Activated CD8-positive, alpha-beta memory T cell treated with anti-CD3 and anti-CD28 coated beads, Interleukin-2, amount 50 U/mL, for 4 hours (primary cell): ENCODE data around the gene FGF12.

ENCODE experiments used
- DNase-seq: peaks from one replicate; pipeline ENCODE4 v3.0.0-alpha.2; 2020

Gene FGF12

DNA sequence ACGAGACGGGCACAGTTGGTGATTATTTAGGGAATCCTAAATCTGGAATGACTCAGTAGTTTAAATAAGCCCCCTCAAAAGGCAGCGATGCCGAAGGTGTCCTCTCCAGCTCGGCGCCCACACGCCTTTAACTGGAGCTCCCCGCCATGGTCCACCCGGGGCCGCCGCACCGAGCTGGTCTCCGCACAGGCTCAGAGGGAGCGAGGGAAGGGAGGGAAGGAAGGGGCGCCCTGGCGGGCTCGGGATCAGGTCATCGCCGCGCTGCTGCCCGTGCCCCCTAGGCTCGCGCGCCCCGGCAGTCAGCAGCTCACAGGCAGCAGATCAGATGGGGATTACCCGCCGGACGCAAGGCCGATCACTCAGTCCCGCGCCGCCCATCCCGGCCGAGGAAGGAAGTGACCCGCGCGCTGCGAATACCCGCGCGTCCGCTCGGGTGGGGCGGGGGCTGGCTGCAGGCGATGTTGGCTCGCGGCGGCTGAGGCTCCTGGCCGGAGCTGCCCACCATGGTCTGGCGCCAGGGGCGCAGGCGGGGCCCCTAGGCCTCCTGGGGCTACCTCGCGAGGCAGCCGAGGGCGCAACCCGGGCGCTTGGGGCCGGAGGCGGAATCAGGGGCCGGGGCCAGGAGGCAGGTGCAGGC lies 318.0 kb downstream of the FGF12 start:
- DNase-seq: no peak

DNA sequence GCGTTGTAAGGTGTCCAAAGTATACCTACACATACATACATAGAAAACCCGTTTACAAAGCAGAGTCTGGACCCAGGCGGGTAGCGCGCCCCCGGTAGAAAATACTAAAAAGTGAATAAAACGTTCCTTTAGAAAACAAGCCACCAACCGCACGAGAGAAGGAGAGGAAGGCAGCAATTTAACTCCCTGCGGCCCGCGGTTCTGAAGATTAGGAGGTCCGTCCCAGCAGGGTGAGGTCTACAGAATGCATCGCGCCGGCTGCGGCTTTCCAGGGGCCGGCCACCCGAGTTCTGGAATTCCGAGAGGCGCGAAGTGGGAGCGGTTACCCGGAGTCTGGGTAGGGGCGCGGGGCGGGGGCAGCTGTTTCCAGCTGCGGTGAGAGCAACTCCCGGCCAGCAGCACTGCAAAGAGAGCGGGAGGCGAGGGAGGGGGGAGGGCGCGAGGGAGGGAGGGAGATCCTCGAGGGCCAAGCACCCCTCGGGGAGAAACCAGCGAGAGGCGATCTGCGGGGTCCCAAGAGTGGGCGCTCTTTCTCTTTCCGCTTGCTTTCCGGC lies 318.6 kb downstream of the FGF12 start:
- no peak for DNase-seq

GRCh38 chr3:192408007-192408646 lies 319.2 kb downstream of the FGF12 start:
- DNase-seq: no peak

DNA sequence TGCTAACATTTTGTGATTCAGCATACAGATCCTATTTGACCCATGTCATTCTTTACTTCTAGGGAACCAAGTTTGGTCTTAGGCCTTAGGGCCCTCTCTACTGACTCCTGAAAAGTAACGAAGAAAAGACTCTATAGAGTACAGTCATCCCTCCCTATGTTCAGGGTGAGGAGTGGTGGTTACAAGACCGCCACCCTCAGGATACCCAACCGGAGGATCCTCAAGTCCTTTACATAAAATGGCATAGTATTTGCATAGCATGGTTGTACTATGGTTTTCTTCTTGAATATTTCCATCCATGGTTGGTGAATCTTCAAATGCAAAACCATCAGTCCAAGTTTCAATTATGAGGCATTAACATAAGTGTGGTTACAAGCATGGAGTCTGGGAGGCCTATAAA lies 327.6 kb downstream of the FGF12 start:
- DNase-seq: no peak

DNA sequence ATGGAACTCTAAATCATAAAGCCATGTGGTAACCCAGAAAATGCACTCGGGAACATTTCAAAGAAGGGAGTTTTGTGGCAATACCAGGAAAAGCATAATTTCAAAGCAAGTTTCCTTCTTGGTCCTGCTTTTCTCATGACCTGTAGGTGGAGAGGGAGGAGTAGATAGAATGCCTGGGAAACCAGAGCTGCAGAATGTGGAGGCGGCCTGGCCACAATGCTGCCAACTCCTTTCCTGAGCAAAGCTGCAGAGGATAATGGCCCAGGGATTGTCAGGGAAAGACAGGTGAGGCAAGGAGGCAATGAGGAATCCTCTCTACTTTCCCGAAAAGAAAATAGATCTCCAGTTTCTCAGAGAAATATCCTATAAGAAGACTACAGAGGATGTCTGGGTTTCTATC lies 330.3 kb downstream of the FGF12 start:
- no peak for DNase-seq

DNA sequence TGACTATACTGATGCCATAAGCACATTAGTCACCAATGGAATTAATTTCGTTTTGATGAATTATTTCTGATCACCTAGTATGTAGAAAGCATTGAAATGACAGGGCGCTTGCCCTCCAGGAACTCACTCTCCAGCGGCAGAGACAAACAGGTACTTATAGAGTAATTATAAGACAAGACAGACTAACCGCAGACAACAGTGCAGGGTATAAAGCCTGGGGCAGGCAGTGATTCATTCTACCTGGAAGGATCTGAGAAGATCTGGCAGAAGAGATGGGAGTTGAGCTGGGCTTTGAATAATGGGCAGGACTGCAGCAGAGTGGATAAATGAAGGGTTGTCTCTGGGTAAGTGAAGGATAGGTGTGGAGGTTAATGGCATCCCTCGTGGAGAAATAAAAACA lies 331.8 kb downstream of the FGF12 start:
- no peak for DNase-seq

GRCh38 chr3:192392986-192393385 lies 334.4 kb downstream of the FGF12 start:
- no peak for DNase-seq

DNA sequence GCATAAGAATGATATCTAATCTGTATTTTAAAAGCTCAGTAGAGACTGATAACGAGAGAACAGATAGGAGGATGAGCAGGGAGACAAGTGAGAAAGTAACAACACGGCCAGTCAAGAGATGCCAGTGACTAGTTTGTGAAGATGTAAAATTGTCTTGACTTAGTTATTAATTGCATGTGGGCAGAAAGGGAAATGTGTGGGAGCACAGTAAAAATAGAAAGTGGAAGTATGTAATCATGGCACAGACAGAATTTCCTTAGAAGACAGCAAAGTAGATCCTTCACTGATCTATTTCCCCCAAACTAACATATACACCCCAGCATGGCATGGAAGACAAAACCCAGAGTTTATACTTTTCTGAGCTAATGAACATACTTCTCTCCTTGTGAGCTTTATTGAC lies 344.5 kb downstream of the FGF12 start:
- no peak for DNase-seq

DNA sequence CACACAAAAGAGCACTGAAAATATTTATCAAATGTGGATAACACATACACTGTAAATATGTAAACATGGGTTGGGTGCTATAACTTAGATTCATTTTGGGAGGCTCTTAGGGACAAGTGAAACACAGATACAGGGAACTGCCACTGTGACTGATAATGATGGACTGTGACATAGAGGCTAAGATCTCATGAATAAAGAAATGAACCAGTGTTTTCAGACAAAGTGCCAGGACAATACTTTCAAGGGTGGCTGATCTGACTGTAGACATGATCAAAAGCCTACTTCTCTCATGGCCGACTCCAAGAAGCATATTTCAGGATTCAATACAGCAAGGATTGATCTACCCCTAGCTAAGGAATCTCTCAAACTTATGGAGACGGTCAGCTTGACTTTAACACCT lies 353.8 kb downstream of the FGF12 start:
- DNase-seq: no peak

DNA sequence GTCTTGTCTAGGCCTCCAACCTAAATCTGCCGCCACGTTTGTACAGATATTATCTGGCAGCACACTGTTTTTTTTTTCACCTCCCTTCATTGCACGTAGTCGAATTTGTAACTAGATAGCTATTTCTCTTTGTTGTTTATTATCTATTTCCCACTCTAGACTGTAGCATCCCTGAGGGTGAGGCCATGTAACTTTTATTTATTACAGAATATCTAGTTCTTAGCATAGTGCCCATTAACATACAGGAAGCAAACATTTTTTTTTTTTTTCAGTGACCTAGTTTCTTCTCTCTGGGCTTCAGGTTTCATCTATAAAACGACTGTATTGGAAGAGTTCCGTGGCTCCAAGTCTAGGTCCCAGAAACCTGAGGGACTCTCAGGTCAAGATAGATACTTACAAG lies 354.3 kb downstream of the FGF12 start:
- DNase-seq: no peak

- DNase-seq: no peak
Measured at GRCh38 chr3:192372616-192373015, 354.7 kb downstream of the FGF12 start.

DNA sequence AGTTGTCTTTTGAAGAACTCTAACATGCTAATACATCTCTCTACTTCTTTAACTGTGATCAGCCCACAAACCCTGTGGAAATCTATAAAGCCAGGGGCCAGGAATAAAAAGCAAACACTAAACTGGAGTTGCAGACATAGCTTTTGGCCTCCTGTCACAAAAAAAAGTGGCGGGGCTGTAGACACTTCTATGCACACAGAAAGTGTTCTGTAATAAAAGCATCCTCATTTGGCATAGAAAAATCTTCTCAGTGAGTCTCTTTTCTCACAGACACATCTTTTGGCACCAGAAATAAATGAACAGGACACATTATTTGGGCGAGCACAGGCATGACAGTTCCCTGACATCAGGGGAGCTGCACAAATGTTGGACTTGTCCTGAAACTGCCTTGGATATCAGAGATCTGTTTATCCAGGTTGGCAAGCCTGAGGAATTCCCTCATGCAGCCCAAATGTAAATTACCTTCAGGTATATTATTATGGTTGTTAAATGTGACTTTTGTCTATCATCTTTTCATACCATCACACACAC lies 355.4 kb downstream of the FGF12 start:
- DNase-seq: no peak

DNA sequence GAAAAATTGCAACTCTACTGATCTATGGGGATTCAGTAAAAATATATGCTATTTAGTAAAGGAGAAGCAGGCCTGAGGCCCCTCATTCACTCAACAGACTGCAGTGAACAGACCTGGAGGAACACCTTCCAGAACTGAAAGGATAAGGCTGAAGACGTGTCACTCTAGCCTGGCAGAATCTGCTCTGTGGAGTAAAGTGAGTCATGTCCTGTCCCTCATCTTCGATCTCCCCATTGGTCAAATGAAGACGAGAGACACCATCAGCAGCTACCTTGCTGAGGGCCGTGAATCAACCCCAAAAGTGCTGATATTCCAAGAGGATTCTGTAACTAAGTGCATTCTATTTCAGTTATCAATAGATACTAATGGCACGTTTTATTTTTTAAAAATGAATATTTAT lies 359.7 kb downstream of the FGF12 start:
- no peak for DNase-seq

DNA sequence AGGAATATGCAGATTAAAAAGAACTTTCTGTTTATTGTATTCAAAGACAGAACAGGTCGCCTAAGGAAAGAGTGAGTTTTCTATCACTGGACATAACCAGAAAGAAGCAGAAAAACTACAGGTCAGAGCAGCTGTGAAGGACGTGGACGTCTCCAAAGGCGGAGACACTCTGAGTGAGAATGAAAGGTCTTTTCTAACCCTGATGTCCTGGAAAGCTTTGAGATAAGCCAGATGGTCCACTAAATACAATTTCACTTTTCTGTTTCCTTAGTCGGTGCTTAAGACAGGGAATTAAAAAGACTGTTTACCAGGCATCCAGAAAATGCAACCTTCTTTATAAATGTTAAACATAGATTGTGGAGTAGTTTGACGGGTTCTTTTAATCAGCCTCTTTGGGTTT lies 360.4 kb downstream of the FGF12 start:
- DNase-seq: no peak

DNA sequence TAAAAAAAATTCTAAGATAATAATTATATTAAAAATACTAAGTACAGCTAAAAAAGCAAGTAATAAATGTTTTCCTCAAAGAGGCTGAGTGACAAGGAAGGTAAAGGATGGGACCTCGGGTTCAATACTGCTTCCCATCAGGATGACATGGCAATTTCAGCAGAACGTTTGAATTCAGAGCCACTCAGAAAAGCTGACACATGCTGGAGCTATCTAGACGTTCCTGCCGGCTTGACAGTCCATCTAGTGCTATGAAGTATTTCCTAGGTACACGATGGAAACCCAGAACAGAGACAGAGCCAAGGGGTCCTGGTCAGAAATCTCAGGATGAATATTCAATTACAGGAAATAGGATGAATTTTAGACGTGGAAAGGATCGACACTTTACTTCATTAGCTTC lies 361.8 kb downstream of the FGF12 start:
- DNase-seq: no peak

DNA sequence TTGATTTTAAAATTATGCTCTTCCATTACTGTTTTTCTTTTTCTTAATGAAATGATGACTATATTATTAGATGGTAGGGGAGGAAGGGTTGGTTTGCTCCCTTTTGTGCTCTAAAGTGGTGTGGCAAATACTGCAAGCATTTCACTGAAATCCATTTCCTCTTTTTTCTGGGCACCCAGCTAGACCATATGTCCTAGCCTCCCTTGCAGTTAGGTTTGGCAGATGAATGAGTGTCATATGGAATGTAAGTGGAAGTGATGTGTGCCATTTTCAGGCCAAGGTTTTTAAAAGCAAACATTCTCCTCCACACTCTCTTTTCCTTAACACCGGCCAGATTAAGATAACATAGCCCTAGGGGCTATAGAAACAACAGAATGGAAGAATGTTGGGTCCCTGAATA lies 363.0 kb downstream of the FGF12 start:
- no peak for DNase-seq

GRCh38 chr3:192354687-192355086 lies 372.7 kb downstream of the FGF12 start:
- DNase-seq: no peak

DNA sequence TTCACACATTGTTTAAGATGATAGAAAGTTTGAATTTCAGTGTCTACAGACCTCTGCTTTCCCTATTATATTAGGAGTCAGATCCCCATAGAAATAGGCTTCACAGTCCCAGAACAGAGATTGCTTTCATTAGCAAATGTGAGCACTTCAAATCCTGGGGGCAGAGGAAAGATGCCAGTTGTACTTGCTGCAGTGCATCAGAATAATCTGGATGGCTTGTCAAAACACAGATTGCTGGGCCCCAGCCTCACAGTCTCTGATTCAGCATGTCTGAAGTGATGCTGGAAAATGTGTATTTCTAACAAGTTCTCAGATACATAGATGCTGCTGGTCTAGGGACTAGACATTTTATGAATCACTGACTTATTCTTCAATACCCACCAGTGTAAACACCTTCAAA lies 375.2 kb downstream of the FGF12 start:
- no peak for DNase-seq

DNA sequence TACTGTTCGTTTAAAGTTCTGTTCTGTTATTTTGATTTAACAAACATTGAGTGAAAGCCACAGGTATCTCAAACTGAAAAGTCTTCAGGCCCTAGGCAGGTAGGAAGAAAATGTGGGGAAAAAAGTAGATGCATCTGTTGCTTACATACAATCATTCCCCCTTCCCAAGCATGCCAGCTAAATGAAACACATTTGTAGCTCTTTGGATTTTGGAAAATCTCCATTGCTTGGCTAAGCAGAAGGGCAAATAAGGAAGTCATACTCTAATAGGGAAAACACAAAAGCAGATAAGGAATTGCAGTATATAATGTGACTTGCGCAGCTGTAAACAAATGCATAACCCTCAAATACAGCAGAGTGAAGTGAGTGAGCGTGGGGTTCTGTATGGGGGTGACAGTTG lies 375.9 kb downstream of the FGF12 start:
- no peak for DNase-seq

GRCh38 chr3:192340031-192340430 lies 387.3 kb downstream of the FGF12 start:
- DNase-seq: no peak

DNA sequence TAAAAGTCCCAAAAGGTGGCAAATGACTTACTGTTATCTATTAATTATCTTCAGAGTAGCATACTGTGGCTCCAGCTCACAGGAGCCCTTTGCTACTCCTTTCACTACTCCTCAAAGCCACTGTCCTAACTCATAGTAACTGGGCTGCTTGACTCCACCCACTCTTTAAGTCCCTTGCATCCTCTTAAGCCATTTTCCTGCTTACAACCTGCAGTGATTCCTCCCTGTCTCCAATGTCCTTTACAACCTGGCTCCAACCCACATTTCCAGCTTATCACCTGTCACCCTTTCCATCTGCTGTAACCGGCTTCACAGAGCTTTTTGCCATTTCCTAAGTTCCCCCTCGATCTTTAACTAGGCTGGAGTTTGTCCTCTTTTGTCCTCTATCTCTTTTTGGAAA lies 388.1 kb downstream of the FGF12 start:
- DNase-seq: no peak

- no peak for DNase-seq
Measured at GRCh38 chr3:192336286-192336685, 391.1 kb downstream of the FGF12 start.

DNA sequence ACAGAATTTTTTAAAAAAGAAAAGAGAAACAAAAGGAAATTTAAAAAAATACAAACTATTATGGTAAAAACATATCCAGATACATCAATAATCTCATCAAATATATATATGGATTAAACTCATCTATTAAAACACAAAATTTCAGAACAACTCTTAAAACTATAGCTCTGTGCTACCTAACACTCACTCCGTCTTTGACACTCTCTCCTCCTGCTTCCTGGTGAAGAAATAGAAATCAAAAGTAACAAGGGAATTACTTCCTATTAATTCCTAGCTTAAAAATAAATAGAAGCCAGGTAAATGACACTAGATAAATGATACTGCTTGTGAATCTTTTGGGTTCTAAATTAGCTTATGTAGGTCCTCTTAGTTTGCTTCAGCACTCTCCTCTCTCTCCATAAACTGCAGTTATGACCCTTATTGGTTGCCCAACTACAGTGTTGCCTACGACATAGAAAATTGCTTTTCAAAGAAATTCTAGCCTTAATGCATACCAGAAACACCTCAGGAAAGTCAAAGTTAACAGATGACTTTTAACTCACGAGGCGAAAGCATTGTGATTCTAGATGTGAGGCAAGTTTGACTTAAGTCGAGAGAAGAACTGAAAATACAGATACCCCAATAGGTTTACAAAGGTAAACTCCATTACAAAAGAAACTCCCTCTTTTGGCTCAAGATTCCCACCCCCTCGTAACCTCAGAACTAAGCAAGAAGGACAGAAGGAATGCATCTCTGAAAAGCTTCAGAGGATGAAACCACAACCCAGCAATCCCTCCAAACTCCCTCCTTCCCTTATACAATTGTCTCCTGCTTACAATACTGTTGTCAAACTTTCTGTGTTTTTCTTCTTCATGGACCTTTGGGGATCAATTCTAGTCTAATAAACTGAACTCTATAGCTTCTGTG lies 394.7 kb downstream of the FGF12 start:
- DNase-seq: no peak
